Trophoblast cell (in vitro differentiated cells and primary cell): Measurements from ENCODE around the gene B9D1.

Source experiments
- DNase-seq, 2 donors: peaks; one replicate each; pipeline ENCODE4 v3.0.0-alpha.2; 2016
- H2AFZ ChIP-seq: 2 replicates; pipeline ENCODE4 v1.6.1; 2013; ENCODE audit warnings: low read length, moderate library complexity, mild to moderate bottlenecking; ENCODE audit not compliant: insufficient read depth, poor library complexity
- H2AK5ac ChIP-seq: 2 replicates; pipeline ENCODE4 v1.6.1; 2013; ENCODE audit warnings: mild to moderate bottlenecking, low read length
- H2BK120ac ChIP-seq: 2 replicates; pipeline ENCODE4 v1.6.1; 2013; ENCODE audit warnings: low read length, mild to moderate bottlenecking, moderate library complexity; ENCODE audit not compliant: insufficient read depth, poor library complexity
- H2BK12ac ChIP-seq: 2 replicates; pipeline ENCODE4 v1.6.1; 2013; ENCODE audit warnings: mild to moderate bottlenecking, low read length, moderate library complexity
- H2BK5ac ChIP-seq: 2 replicates; pipeline ENCODE4 v1.6.1; 2013; ENCODE audit warnings: low read length, low read depth, moderate library complexity, mild to moderate bottlenecking; ENCODE audit not compliant: poor library complexity
- H3K14ac ChIP-seq: 2 replicates; pipeline ENCODE4 v1.6.1; 2013; ENCODE audit warnings: mild to moderate bottlenecking, low read length
- H3K18ac ChIP-seq: 2 replicates; pipeline ENCODE4 v1.6.1; 2013; ENCODE audit warnings: mild to moderate bottlenecking, low read length
- H3K23ac ChIP-seq: 2 replicates; pipeline ENCODE4 v1.6.1; 2013; ENCODE audit warnings: low read length
- H3K27ac ChIP-seq: 2 replicates; pipeline ENCODE4 v1.5.1; 2013; ENCODE audit warnings: low read depth, mild to moderate bottlenecking, inconsistent platforms, low read length, moderate library complexity
- H3K27me3 ChIP-seq: 2 replicates; pipeline ENCODE4 v1.6.1; 2013; ENCODE audit warnings: inconsistent platforms, mild to moderate bottlenecking, low read length, moderate library complexity; ENCODE audit not compliant: insufficient read depth
- H3K36me3 ChIP-seq, 2 experiments: 1 replicate in 1 of 2; 2 replicates in 1 of 2; pipeline ENCODE4 v1.6.1; 2013; ENCODE audit warnings: low read length in 2 of 2, mild to moderate bottlenecking in 2 of 2, moderate library complexity in 1 of 2; ENCODE audit not compliant: insufficient read depth in 2 of 2, control insufficient read depth in 1 of 2
- H3K4ac ChIP-seq: 2 replicates; pipeline ENCODE4 v1.6.1; 2013; ENCODE audit warnings: low read depth, mild to moderate bottlenecking, low read length, moderate library complexity
- H3K4me1 ChIP-seq, 2 experiments: 1 replicate in 1 of 2; 2 replicates in 1 of 2; pipeline ENCODE4 v1.6.1; 2013; ENCODE audit warnings: low read length in 2 of 2, mild to moderate bottlenecking in 2 of 2, moderate library complexity in 1 of 2; ENCODE audit not compliant: insufficient read depth in 2 of 2, control insufficient read depth in 1 of 2
- H3K4me2 ChIP-seq: 2 replicates; pipeline ENCODE4 v1.6.1; 2013; ENCODE audit warnings: inconsistent platforms, mild to moderate bottlenecking, low read length, moderate library complexity
- H3K4me3 ChIP-seq: 2 replicates; pipeline ENCODE4 v1.5.1; 2013; ENCODE audit warnings: mild to moderate bottlenecking, low read depth, low read length, inconsistent platforms
- H3K79me1 ChIP-seq: one replicate; pipeline ENCODE4 v1.6.1; 2013; ENCODE audit warnings: low read length
- H3K79me2 ChIP-seq: 2 replicates; pipeline ENCODE4 v1.6.1; 2013; ENCODE audit warnings: low read length, mild to moderate bottlenecking; ENCODE audit not compliant: control insufficient read depth, insufficient read depth, poor library complexity
- H3K9ac ChIP-seq: 2 replicates; pipeline ENCODE4 v1.6.1; 2013; ENCODE audit warnings: mild to moderate bottlenecking, low read length
- H3K9me3 ChIP-seq: 2 replicates; pipeline ENCODE4 v1.6.1; 2013; ENCODE audit warnings: low read depth, mild to moderate bottlenecking, control low read depth, inconsistent platforms, low read length; ENCODE audit not compliant: insufficient read depth
- H4K12ac ChIP-seq: 2 replicates; pipeline ENCODE4 v1.6.1; 2013; ENCODE audit warnings: low read depth, mild to moderate bottlenecking, low read length, moderate library complexity
- H4K8ac ChIP-seq: 2 replicates; pipeline ENCODE4 v1.6.1; 2013; ENCODE audit warnings: low read depth, mild to moderate bottlenecking, low read length, moderate library complexity
- H4K91ac ChIP-seq: one replicate; pipeline ENCODE4 v1.6.1; 2013; ENCODE audit warnings: low read depth, mild to moderate bottlenecking, low read length, moderate library complexity
- WGBS: extraction: QIAGEN DNeasy Blood & Tissue Kit; methylation state at CpG from one replicate; pipeline ENCODE4 v1.1.7; 2013; ENCODE audit warnings: missing lambda C conversion rate; ENCODE audit not compliant: insufficient read length, insufficient coverage; ENCODE audit errors: extremely low coverage; 5-methylcytosine and 5-hydroxymethylcytosine counted together

Gene B9D1

DNA sequence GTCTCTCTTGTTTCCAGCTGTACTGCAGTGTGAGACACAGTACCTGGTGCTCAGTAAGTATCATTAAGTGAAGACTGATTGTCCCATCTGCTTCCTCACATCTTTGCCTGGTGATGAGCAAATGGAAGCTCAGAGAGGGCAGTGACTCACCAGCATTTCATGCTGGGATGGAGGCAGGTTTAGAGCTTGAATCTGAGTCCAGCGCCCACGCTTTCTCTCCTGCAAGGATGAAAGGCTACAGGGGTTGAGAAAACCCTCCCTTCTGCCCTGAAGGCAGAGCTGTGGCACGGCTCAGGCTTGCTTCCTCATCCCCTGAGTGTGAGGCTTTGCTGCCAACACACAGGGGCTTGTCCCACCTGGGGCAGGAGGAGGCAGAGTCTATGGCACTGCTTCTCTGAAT, 47.0 kb upstream of the B9D1 start:
- no peak overlapping the region for H3K4me2 ChIP-seq
- no peaks in the 10 kb centered on the region for H3K79me2 ChIP-seq
- no peaks in the 10 kb centered on the region for H3K79me1 ChIP-seq
- H3K9ac ChIP-seq: no peak overlapping the region
- H3K9me3 ChIP-seq: no peaks in the 10 kb centered on the region
- H3K14ac ChIP-seq: no peak overlapping the region
- H3K27me3 ChIP-seq: no peaks in the 10 kb centered on the region
- no peak overlapping the region for H4K91ac ChIP-seq
- no peak overlapping the region for H2BK120ac ChIP-seq
- peak; percentile 61 to 63 for DNase-seq
- no peak overlapping the region for H3K27ac ChIP-seq
- no CpG with 5 or more reads among the region's 3 CpGs for WGBS
- no peak overlapping the region for H2AK5ac ChIP-seq
- no peak overlapping the region for H3K4ac ChIP-seq
- no peak overlapping the region for H3K18ac ChIP-seq
- H3K4me3 ChIP-seq: no peak overlapping the region
- no peaks in the 10 kb centered on the region for H3K4me1 ChIP-seq
- H4K12ac ChIP-seq: no peak overlapping the region
- no peak overlapping the region for H3K23ac ChIP-seq
- no peak overlapping the region for H2BK12ac ChIP-seq
- no peak overlapping the region for H2BK5ac ChIP-seq
- H4K8ac ChIP-seq: no peak overlapping the region
- H3K36me3 ChIP-seq: no peaks in the 10 kb centered on the region
- H2AFZ ChIP-seq: no peak overlapping the region

DNA sequence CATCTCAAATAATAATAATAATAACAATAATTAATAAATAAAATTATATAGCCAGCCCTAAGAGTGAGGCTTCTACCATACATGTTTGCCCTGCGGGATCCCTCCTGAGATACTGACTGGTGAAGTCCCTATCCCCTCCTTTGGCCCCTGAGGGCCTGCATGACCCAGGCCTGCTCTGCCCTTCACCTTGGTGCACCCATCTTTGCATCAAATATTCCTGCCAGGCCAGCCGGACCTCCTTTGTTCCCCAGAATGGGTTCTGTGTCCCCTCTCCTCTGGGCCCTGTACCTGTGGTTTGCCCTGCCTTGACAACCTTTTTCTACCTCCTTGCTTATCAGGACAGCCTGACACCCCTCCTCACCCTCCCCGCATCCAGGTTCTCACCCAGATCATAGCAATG, 46.5 kb upstream of the B9D1 start:
- no peak overlapping the region for H3K23ac ChIP-seq
- H3K9me3 ChIP-seq: no peaks in the 10 kb centered on the region
- no peak overlapping the region for H2BK12ac ChIP-seq
- no peaks in the 10 kb centered on the region for H3K27me3 ChIP-seq
- no peak overlapping the region for H3K4me3 ChIP-seq
- no peak overlapping the region for H3K18ac ChIP-seq
- H3K27ac ChIP-seq: no peak overlapping the region
- DNase-seq: no peak
- H4K8ac ChIP-seq: no peak overlapping the region
- no peak overlapping the region for H3K14ac ChIP-seq
- H2AK5ac ChIP-seq: no peak overlapping the region
- H3K4me1 ChIP-seq: no peaks in the 10 kb centered on the region
- no peaks in the 10 kb centered on the region for H3K79me1 ChIP-seq
- H2BK5ac ChIP-seq: no peak overlapping the region
- H3K36me3 ChIP-seq: no peaks in the 10 kb centered on the region
- no peak overlapping the region for H4K91ac ChIP-seq
- H2BK120ac ChIP-seq: no peak overlapping the region
- no peak overlapping the region for H3K4ac ChIP-seq
- H4K12ac ChIP-seq: no peak overlapping the region
- no peak overlapping the region for H3K4me2 ChIP-seq
- no CpG with 5 or more reads among the region's 3 CpGs for WGBS
- H3K9ac ChIP-seq: no peak overlapping the region
- H2AFZ ChIP-seq: no peak overlapping the region
- H3K79me2 ChIP-seq: no peaks in the 10 kb centered on the region

DNA sequence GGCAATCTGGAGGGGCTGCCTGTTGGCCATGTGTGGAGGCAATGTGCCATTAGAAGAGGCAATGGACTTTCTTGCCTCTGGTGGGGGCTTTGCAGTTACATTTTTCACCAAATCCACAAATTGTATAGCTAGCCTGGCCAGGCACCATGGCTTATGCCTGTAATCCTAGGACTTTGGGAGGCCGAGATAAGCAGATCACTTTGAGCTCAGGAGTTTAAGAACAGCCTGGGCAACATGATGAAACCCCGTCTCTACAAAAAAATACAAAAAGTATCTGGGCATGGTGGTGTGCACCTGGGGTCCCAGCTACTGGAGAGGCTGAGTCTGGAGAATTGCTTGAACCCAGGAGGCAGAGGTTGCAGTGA, 45.8 kb upstream of the B9D1 start:
- Histone ChIP-seq H3K4me1 (no peaks in the 10 kb centered on the region), H4K8ac (no peak overlapping the region), H3K4me3 (no peak overlapping the region), H2AK5ac (no peak overlapping the region), H4K12ac (no peak overlapping the region), H3K4ac (no peak overlapping the region), H4K91ac (no peak overlapping the region), H3K14ac (no peak overlapping the region), H2BK5ac (no peak overlapping the region), H3K79me2 (no peaks in the 10 kb centered on the region), H3K18ac (no peak overlapping the region), H3K27me3 (no peaks in the 10 kb centered on the region), H3K79me1 (no peaks in the 10 kb centered on the region), H2BK12ac (no peak overlapping the region), H3K27ac (no peak overlapping the region), H3K23ac (no peak overlapping the region), H3K36me3 (no peaks in the 10 kb centered on the region), H3K4me2 (no peak overlapping the region), H3K9ac (no peak overlapping the region), H3K9me3 (no peaks in the 10 kb centered on the region), H2AFZ (no peak overlapping the region), H2BK120ac (no peak overlapping the region)
- DNase-seq: no peak
- no CpG with 5 or more reads among the region's 2 CpGs for WGBS

DNA sequence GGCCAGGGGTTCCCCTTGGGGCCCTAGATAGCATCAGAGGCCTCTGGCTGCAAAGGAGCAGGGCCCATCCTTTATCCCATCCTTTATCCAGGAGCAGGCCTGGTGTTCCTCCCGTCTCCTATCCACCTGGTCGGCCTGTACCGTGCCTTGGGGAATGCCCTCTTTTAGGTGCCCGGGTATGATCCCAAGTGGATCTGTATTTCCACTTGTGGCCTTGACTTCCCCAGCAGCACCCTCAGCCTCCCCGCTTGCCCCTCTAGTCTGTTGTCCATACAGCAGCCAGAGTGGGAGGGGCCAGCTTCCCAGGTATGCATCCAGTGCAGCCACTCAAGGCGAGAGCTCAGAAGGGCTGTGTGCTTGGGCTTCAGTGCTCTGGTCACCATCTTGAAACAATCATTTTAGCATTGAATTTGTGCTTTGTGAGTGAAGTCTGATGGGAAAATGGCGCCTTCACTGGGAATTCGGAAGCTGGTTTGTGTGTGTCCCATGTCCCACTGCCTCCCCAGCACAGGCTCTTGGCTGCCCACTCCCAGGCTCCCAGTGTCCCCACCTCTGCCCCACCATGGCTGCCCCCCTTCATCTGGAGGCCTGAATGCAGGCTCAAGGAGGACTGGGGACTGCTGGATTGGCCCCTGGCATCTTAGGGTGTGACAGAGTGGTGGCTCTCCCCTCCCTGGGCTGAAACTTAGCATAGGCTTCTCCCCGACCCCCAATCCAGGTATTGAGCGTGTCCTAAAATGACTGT, 45.2 kb upstream of the B9D1 start:
- H4K12ac ChIP-seq: no peak overlapping the region
- DNase-seq: no peak
- no peaks in the 10 kb centered on the region for H3K79me1 ChIP-seq
- H2BK12ac ChIP-seq: no peak overlapping the region
- H3K23ac ChIP-seq: no peak overlapping the region
- H3K14ac ChIP-seq: no peak overlapping the region
- H3K9me3 ChIP-seq: no peaks in the 10 kb centered on the region
- no peak overlapping the region for H4K91ac ChIP-seq
- no peak overlapping the region for H2AK5ac ChIP-seq
- H2BK5ac ChIP-seq: no peak overlapping the region
- H3K36me3 ChIP-seq: no peaks in the 10 kb centered on the region
- no CpG with 5 or more reads among the region's 10 CpGs for whole genome bisulfite sequencing
- H3K4me2 ChIP-seq: no peak overlapping the region
- H3K4me3 ChIP-seq: no peak overlapping the region
- no peak overlapping the region for H2BK120ac ChIP-seq
- H3K27me3 ChIP-seq: no peaks in the 10 kb centered on the region
- no peaks in the 10 kb centered on the region for H3K79me2 ChIP-seq
- no peak overlapping the region for H3K18ac ChIP-seq
- no peak overlapping the region for H3K4ac ChIP-seq
- no peak overlapping the region for H2AFZ ChIP-seq
- no peak overlapping the region for H3K9ac ChIP-seq
- H4K8ac ChIP-seq: no peak overlapping the region
- no peaks in the 10 kb centered on the region for H3K4me1 ChIP-seq
- no peak overlapping the region for H3K27ac ChIP-seq
